ENCODE results near the gene RYR2. TPM values are rescaled to one million over a fixed set of nuclear protein-coding genes. Genes with fewer than 3 reads are reported as not detected.
A peak's percentile ranks its signal among the peaks of the same experiment; 100 is the strongest.

Gene RYR2
- total and polyA plus RNA-seq, 11 donors: 77.7 to 1,319 (median 805) TPM

DNA sequence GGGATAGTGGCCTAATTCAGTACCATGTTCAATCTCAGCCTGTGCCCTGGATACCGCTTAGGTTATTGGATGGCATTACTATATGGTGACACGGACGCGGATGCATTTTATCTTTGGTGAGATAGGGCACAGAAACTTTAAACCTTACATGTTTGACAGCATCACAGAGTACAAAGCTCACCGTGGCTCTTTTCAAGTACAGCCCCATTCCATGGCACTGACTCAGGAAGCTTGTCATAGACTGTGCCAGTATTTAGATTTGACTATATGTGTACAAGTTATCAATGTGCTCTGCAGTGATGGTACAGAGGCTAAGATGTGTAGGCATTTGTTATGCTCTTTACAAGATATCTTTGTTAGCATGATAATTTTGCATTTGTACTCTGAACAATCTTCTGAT, 169.0 kb downstream of the RYR2 start:
- no peak overlapping the region for H3K4me3 ChIP-seq
- ATAC-seq: peak; percentile 18 to 71 (median 46)
- H3K9me3 ChIP-seq: no peaks in the 10 kb centered on the region
- DNase-seq: no peak
- no peaks in the 10 kb centered on the region for H3K27me3 ChIP-seq
- peaks cover 0 to 9% (median 0%) of the 10 kb centered on the region in 9 donors for H3K36me3 ChIP-seq
- 39 to 55% (median 45%) methylated on average over 5 of the region's 5 CpGs for WGBS, 4 donors
- peak overlapping the region in 1 of 12 donors; percentile 17 for H3K27ac ChIP-seq
- TF ChIP-seq, protein P1, sequence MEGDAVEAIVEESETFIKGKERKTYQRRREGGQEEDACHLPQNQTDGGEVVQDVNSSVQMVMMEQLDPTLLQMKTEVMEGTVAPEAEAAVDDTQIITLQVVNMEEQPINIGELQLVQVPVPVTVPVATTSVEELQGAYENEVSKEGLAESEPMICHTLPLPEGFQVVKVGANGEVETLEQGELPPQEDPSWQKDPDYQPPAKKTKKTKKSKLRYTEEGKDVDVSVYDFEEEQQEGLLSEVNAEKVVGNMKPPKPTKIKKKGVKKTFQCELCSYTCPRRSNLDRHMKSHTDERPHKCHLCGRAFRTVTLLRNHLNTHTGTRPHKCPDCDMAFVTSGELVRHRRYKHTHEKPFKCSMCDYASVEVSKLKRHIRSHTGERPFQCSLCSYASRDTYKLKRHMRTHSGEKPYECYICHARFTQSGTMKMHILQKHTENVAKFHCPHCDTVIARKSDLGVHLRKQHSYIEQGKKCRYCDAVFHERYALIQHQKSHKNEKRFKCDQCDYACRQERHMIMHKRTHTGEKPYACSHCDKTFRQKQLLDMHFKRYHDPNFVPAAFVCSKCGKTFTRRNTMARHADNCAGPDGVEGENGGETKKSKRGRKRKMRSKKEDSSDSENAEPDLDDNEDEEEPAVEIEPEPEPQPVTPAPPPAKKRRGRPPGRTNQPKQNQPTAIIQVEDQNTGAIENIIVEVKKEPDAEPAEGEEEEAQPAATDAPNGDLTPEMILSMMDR (IDR thresholded peaks at IDR 0.05): no peak
- TF ChIP-seq POLR2A (IDR thresholded peaks at IDR 0.05): no peak
- intact Hi-C loops (cut with DNase I): no loop called here
- peaks cover 0 to 71% (median 1%) of the 10 kb centered on the region in 12 donors for H3K4me1 ChIP-seq

DNA sequence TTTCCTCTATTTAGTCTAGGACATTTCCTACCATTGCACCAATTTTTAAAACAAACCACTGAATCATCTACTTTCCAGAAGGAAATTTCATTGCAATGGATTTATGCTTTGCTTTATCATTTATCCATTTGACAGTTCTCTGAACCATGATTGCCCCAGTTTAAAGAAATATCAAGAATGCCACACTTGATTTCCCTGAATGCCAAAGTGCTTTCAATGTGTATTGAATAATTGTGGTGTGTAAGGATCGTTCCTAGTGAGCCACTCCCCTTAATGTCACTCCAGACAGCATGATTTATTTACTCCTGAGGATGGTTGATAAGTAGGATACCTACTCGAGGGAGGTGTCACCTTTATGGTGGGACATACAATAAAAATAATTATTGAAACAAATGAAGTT, 169.6 kb downstream of the RYR2 start:
- intact Hi-C loops (cut with DNase I): no loop called here
- Histone ChIP-seq H3K4me1 (peaks cover 0 to 73% (median 2%) of the 10 kb centered on the region in 12 donors), H3K27ac (no peak overlapping the region), H3K27me3 (no peaks in the 10 kb centered on the region), H3K9me3 (no peaks in the 10 kb centered on the region), H3K36me3 (peaks cover 0 to 9% (median 0%) of the 10 kb centered on the region in 9 donors), H3K4me3 (no peak overlapping the region)
- WGBS, 4 donors: 6 to 20% (median 16%) methylated on average over 2 of the region's 2 CpGs
- DNase-seq (no peak), ATAC-seq (no peak)
- TF ChIP-seq, protein P1 (IDR thresholded peaks at IDR 0.05): no peak
- TF ChIP-seq POLR2A (IDR thresholded peaks at IDR 0.05): no peak

DNA sequence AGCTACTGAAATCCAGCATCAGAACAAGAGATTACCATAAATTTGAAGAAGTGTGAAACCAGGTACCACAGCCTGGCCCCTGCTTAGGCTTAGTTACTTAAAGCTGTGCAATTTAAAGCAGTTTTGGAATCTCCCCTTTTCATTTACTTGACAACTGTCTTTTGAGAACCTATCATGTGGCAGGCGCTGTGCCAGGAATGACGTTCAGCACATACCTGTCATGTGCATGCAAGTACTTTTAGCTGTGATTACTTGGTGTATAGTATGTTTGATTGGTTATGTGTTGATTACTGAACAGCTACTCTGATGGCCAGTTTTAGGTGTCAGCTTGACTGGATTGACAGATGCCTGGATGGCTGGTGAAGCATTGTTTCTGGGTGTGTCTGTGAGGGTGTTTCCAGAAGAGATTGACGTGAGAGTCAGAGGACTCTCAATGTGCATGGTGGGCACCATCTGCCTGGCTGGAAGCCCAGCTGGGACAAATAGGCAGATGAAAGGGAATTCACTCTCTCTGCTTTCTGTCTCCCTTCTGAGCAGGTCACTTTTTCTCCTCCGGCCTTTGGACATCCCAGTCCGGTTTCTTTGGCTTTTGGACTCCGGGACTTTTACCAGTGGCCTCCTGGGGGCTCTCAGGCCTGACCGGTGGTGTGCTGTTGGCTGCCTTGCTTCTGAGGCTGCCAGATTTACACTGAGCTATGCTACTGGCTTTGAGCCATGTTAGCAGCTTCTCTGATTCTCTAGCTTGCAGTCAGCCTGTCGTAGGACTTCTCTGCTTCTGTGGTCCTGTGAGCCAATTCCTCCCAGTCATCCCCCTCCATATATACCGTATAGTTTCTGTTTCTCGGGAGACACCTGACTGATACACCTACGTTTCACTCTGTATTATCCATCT, 178.0 kb downstream of the RYR2 start:
- peaks cover 0 to 83% (median 33%) of the 10 kb centered on the region in 12 donors for H3K4me1 ChIP-seq
- WGBS, 4 donors: 26 to 40% (median 27%) methylated on average over 11 of the region's 11 CpGs
- H3K4me3 ChIP-seq: no peak overlapping the region
- no peaks in the 10 kb centered on the region for H3K27me3 ChIP-seq
- H3K9me3 ChIP-seq: no peaks in the 10 kb centered on the region
- intact Hi-C loops (cut with DNase I): no loop called here
- ATAC-seq: peak; percentile 40 to 72 (median 60)
- H3K27ac ChIP-seq: peak overlapping the region in 10 of 12 donors; percentile 0 to 60 (median 12)
- H3K36me3 ChIP-seq: peaks cover 0 to 4% (median 0%) of the 10 kb centered on the region in 9 donors
- peak; percentile 46 to 66 (median 53) for DNase-seq
- TF ChIP-seq, protein P1 (IDR thresholded peaks at IDR 0.05): peak in 4 of 12 donors; percentile 4 to 34 (median 20)
- no peak for TF ChIP-seq POLR2A (IDR thresholded peaks at IDR 0.05)

DNA sequence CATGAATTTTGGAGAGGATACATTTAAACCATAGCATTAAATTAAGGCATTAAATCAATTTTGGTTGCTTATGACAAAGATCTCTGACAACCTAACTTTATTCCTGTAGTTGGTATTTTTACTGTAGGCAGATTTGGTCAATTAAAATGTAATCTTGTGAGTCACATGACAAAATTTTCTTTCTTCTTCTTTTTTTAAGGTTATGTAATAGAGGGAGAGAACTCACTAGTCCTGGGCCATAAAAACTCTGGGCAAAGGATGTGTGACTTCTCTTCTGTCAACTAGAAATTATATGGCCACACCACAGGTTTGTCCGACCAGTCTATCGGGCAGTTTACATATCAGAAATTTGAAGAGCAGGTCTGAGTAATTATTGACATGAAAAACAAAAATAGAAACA, 181.4 kb downstream of the RYR2 start:
- peak overlapping the region in 6 of 12 donors; percentile 1 to 28 (median 16) for H3K27ac ChIP-seq
- peaks cover 0 to 91% (median 41%) of the 10 kb centered on the region in 12 donors for H3K4me1 ChIP-seq
- WGBS, 4 donors: 46 to 69% (median 56%) methylated on average over 2 of the region's 2 CpGs
- no peak for DNase-seq
- ATAC-seq: no peak
- intact Hi-C loops (cut with DNase I): no loop called here
- TF ChIP-seq, protein P1 (IDR thresholded peaks at IDR 0.05): no peak
- no peak for TF ChIP-seq POLR2A (IDR thresholded peaks at IDR 0.05)
- H3K36me3 ChIP-seq: peaks cover 0 to 4% (median 0%) of the 10 kb centered on the region in 9 donors
- H3K4me3 ChIP-seq: no peak overlapping the region
- no peaks in the 10 kb centered on the region for H3K27me3 ChIP-seq
- no peaks in the 10 kb centered on the region for H3K9me3 ChIP-seq

Data from heart left ventricle (tissue), 16 donors.